ENCODE results near the gene DCAF8L2.

- no peak for TF ChIP-seq CTCF (IDR thresholded peaks at IDR 0.05; ENCODE audit: poor library complexity, severe bottlenecking)
- no peak for TF ChIP-seq TAF1 (IDR thresholded peaks at IDR 0.05; ENCODE audit: low read depth)
- TF ChIP-seq POLR2AphosphoS5 (IDR thresholded peaks at IDR 0.05), result no peak
Measured at GRCh38 chrX:27675493-27675892, 85.3 kb downstream of the DCAF8L2 start.
